Heart left ventricle (tissue), 13 donors: ENCODE results near the gene TBC1D7.

ENCODE experiments used
- POLR2A ChIP-seq, 2 donors: fragments of 450-650 bp; IDR thresholded peaks; one replicate each; pipeline ENCODE4 v1.6.1; 2017; ENCODE audit warnings: antibody characterized with exemption in 2 of 2, mild to moderate bottlenecking in 2 of 2, moderate library complexity in 2 of 2
- TF ChIP-seq, protein P1 (sequence below), 12 donors: fragments of 200-600 bp; sonication (generic) in 4 of 12; IDR thresholded peaks; one replicate each; pipeline versions ENCODE4 v1.5.0 to v1.8.0; 2018 to 2022; ENCODE audit warnings: antibody characterized with exemption in 12 of 12, mild to moderate bottlenecking in 5 of 12
- donor health status: ischemic (EF 13 %, LVEDD 7.1; RV severe dilation, severe dysfunction).
- donor health status: DM: no; HTN: yes; CAD: no.
- donor health status: DM: no; HTN: no; CAD: no.
- donor health status: ischemic (EF 25% LVEDD 6.9; RV normal size, moderate dysfunction).
- donor health status: ischemic (EF 25% LVEDD 5.7; RV mildly dilated, moderate dysfunction).
- donor health status: ischemic (EF 35%, LVEDD 5.7; RV mildly dilated, moderate dysfunction).
- donor health status: nonischemic (EF 11% LVEDD 7.7; RV severe dilation, severe dysfunction).
- donor health status: DM: yes; HTN: yes; CAD: no.
- donor health status: PGD.
- donor health status: ischemic (EF 29% LVEDD 5.4; RV normal size, mild dysfunction).
- donor health status: nonischemic (EF 23%, LVEDD 6.1; RV moderate dilation, normal function).

DNA sequence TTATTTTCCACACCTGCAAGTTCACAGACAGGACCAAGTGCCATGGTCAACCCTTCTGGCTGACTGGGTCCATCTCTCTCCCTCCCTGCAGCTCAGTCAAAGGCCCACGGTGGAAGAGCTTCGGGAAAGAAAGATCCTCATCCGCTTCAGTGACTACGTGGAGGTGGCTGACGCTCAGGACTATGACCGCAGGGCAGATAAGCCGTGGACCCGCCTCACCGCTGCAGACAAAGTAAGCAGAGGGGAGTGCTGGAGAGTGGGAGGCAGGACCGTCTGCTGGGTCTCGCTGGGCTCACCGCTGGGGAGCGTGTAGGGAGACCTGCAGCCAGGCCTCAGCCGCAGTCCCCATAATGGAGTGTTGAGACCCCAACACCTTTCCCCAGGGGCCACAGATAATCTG lies 45.0 kb downstream of the TBC1D7 start:
- TF ChIP-seq POLR2A (IDR thresholded peaks at IDR 0.05) = no peak
- TF ChIP-seq, protein P1, sequence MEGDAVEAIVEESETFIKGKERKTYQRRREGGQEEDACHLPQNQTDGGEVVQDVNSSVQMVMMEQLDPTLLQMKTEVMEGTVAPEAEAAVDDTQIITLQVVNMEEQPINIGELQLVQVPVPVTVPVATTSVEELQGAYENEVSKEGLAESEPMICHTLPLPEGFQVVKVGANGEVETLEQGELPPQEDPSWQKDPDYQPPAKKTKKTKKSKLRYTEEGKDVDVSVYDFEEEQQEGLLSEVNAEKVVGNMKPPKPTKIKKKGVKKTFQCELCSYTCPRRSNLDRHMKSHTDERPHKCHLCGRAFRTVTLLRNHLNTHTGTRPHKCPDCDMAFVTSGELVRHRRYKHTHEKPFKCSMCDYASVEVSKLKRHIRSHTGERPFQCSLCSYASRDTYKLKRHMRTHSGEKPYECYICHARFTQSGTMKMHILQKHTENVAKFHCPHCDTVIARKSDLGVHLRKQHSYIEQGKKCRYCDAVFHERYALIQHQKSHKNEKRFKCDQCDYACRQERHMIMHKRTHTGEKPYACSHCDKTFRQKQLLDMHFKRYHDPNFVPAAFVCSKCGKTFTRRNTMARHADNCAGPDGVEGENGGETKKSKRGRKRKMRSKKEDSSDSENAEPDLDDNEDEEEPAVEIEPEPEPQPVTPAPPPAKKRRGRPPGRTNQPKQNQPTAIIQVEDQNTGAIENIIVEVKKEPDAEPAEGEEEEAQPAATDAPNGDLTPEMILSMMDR (IDR thresholded peaks at IDR 0.05) = no peak
